ENCODE measurements around the gene SPTBN1. TPM values are rescaled to one million over a fixed set of nuclear protein-coding genes. Genes with fewer than 3 reads are reported as not detected.

SPTBN1 gene
- total and polyA plus RNA-seq, 2 of the 13 experiments (the other 11 are each of a cell fraction or from before 2014, with no cell fraction given) = 123 to 299 TPM

GRCh38 chr2:54667726-54668650 lies 211.9 kb downstream of the SPTBN1 start (continued):
- TF ChIP-seq TIGD3 (CRISPR knock-in tag; IDR thresholded peaks at IDR 0.05; ENCODE audit: borderline replicate concordance) (no peak), ZNF724P (CRISPR knock-in tag; IDR thresholded peaks at IDR 0.05; ENCODE audit: borderline replicate concordance) (no peak), NFKB2 (CRISPR knock-in tag; IDR thresholded peaks at IDR 0.05; ENCODE audit: borderline replicate concordance) (0 out of 2 replicates have a peak, but pooled peaks have one; percentile 39), ZMYM2 (CRISPR knock-in tag; IDR thresholded peaks at IDR 0.05) (0 out of 2 replicates have a peak, but pooled peaks have one; percentile 35), MAFF (IDR thresholded peaks at IDR 0.05; ENCODE audit: low read depth, low read length) (no peak), RNF219 (CRISPR knock-in tag; IDR thresholded peaks at IDR 0.05) (no peak), ZNF546 (CRISPR knock-in tag; conservative IDR thresholded peaks at IDR 0.05) (no peak), RXRB (CRISPR knock-in tag; IDR thresholded peaks at IDR 0.05; ENCODE audit: borderline replicate concordance) (no peak), ZNF235 (CRISPR knock-in tag; IDR thresholded peaks at IDR 0.05; ENCODE audit: borderline replicate concordance) (no peak), CREB3 (CRISPR knock-in tag; IDR thresholded peaks at IDR 0.05) (no peak), ATF7 (IDR thresholded peaks at IDR 0.05) (no peak), ATF7 (CRISPR knock-in tag; IDR thresholded peaks at IDR 0.05) (no peak), RELA (CRISPR knock-in tag; IDR thresholded peaks at IDR 0.05) (no peak), ATF5 (CRISPR knock-in tag; IDR thresholded peaks at IDR 0.05; ENCODE audit: low read depth) (no peak), ZNF331 (CRISPR knock-in tag; IDR thresholded peaks at IDR 0.05) (no peak), ZBTB38 (CRISPR knock-in tag; IDR thresholded peaks at IDR 0.05) (peak; percentile 90; the same call in 1 of the 2 replicates), RBM22 (optimal IDR thresholded peaks at IDR 0.05; ENCODE audit: low read length) (peak; percentile 97), ZFP91 (CRISPR knock-in tag; IDR thresholded peaks at IDR 0.05; ENCODE audit: borderline replicate concordance) (0 out of 2 replicates have a peak, but pooled peaks have one; percentile 24), FOXK2 (IDR thresholded peaks at IDR 0.05) (no peak), ZNF44 (CRISPR knock-in tag; IDR thresholded peaks at IDR 0.05) (no peak), ZNF282 (IDR thresholded peaks at IDR 0.05; ENCODE audit: partially characterized antibody) (no peak), PHF8 (CRISPR knock-in tag; IDR thresholded peaks at IDR 0.05) (no peak), PTBP1 (IDR thresholded peaks at IDR 0.05; ENCODE audit: low read depth, low read length, poor library complexity, severe bottlenecking) (no peak), TBX3 (IDR thresholded peaks at IDR 0.05; ENCODE audit: borderline replicate concordance) (no peak)
